PC-9 (cell line): ENCODE results near the gene CFAP53.

Experiments
- EZH2 ChIP-seq: fragments of 200-600 bp; sonication (generic); IDR thresholded peaks from 2 replicates; pipeline ENCODE4 v1.8.0; 2017; ENCODE audit warnings: antibody characterized with exemption, low read depth
- TF ChIP-seq, protein P1 (sequence below): fragments of 200-600 bp; sonication (generic); conservative IDR thresholded peaks from 2 replicates; pipeline ENCODE4 v1.6.1; 2017; ENCODE audit warnings: mixed run types, antibody characterized with exemption, mild to moderate bottlenecking, moderate library complexity

DNA sequence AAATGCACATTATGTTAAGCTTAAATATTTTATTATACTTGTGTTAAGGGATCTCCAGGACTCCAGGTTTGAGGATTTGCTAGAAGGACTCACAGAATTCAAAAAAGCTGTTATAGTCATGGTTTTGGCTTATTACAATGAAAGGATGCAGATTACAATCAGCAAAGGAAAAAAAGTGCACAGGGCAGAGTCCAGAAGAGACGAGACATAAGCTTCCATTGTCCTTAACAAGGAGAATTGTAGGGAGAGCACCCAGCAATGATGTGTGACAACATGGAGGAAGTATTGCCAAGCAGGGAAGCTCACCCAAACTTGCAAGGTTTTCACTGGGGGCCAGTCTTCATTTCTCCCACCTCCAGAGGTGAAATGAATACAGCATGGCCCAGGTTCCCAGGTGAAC, 58.6 kb downstream of the CFAP53 start:
- TF ChIP-seq, protein P1, sequence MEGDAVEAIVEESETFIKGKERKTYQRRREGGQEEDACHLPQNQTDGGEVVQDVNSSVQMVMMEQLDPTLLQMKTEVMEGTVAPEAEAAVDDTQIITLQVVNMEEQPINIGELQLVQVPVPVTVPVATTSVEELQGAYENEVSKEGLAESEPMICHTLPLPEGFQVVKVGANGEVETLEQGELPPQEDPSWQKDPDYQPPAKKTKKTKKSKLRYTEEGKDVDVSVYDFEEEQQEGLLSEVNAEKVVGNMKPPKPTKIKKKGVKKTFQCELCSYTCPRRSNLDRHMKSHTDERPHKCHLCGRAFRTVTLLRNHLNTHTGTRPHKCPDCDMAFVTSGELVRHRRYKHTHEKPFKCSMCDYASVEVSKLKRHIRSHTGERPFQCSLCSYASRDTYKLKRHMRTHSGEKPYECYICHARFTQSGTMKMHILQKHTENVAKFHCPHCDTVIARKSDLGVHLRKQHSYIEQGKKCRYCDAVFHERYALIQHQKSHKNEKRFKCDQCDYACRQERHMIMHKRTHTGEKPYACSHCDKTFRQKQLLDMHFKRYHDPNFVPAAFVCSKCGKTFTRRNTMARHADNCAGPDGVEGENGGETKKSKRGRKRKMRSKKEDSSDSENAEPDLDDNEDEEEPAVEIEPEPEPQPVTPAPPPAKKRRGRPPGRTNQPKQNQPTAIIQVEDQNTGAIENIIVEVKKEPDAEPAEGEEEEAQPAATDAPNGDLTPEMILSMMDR, result no peak
- TF ChIP-seq EZH2, result no peak
